T-helper 1 cell treated with Interleukin-12 subunit alpha and Interleukin-12 subunit beta and Interleukin-4 antibody, amounts not matched to agents 30 μg/mL and 1 μg/mL, for 36 hours (primary cell): Measurements from ENCODE around the gene BBS4.

ENCODE experiments used
- H3K27ac Mint-ChIP-seq: one replicate; pipeline ENCODE4 v1.8.0; 2021; ENCODE audit warnings: mild to moderate bottlenecking, mixed read lengths
- H3K27me3 Mint-ChIP-seq: one replicate; pipeline ENCODE4 v1.8.0; 2021; ENCODE audit warnings: low read depth, mixed read lengths
- H3K36me3 Mint-ChIP-seq: one replicate; pipeline ENCODE4 v1.8.0; 2021; ENCODE audit warnings: low read depth, mixed read lengths
- H3K4me1 Mint-ChIP-seq: one replicate; pipeline ENCODE4 v1.8.0; 2021; ENCODE audit warnings: low read depth, mixed read lengths
- H3K4me3 Mint-ChIP-seq: one replicate; pipeline ENCODE4 v1.8.0; 2021; ENCODE audit warnings: mild to moderate bottlenecking, moderate library complexity, mixed read lengths
- H3K9me3 Mint-ChIP-seq: one replicate; pipeline ENCODE4 v1.8.0; 2021; ENCODE audit warnings: mixed read lengths

Gene BBS4

DNA sequence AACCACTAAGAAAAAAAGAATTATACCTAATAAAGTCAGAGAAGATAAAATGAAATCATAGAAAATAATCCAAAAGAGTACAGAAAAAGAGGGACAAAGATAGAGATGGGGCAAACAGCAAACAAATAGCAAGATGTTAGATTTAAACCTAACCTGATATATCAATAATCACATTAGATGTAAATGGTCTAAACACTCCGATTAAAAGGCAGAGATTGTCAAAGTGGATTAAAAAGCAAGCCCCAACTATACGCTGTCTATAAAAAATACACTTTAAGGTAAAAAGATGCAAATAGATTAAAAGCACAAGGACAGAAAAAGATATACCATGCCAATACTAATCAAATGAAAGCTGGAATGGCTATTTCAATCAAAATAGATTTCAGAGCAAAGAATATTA is 80.8 kb downstream of the BBS4 start:
- no peak overlapping the region for H3K4me3 Mint-ChIP-seq
- H3K27ac Mint-ChIP-seq = no peak overlapping the region
- peaks cover 17% of the 10 kb centered on the region for H3K9me3 Mint-ChIP-seq
- H3K27me3 Mint-ChIP-seq = no peaks in the 10 kb centered on the region
- peaks cover 66% of the 10 kb centered on the region for H3K36me3 Mint-ChIP-seq
- peaks cover 19% of the 10 kb centered on the region for H3K4me1 Mint-ChIP-seq

- no peak overlapping the region for H3K4me3 Mint-ChIP-seq
- H3K36me3 Mint-ChIP-seq = peaks cover 70% of the 10 kb centered on the region
- no peaks in the 10 kb centered on the region for H3K27me3 Mint-ChIP-seq
- peaks cover 17% of the 10 kb centered on the region for H3K9me3 Mint-ChIP-seq
- H3K4me1 Mint-ChIP-seq = peaks cover 21% of the 10 kb centered on the region
- H3K27ac Mint-ChIP-seq = peak overlapping the region; percentile 1
Observed at GRCh38 chr15:72770673-72771328, 84.8 kb downstream of the BBS4 start.

DNA sequence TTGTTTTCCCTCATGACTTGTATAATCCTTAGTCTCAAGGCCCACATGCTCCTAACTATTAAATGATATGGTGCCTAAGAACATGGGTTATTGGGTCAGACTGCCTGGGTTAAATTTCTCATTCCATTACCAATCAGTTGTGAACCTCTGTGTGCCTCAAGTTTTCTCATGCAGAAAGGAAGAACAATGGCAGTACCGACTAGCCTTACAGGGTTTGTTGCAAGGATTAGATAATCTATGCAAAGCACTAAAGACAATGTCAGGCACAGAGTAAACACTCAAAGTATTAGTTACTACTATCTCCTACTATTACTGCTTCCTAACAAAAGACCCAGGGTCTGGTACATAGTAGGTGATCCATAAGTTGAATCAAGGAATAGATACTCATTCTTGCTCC is 85.3 kb downstream of the BBS4 start:
- peaks cover 21% of the 10 kb centered on the region for H3K4me1 Mint-ChIP-seq
- no peaks in the 10 kb centered on the region for H3K27me3 Mint-ChIP-seq
- H3K4me3 Mint-ChIP-seq = no peak overlapping the region
- peaks cover 68% of the 10 kb centered on the region for H3K36me3 Mint-ChIP-seq
- H3K27ac Mint-ChIP-seq = peak overlapping the region; percentile 1
- H3K9me3 Mint-ChIP-seq = peaks cover 16% of the 10 kb centered on the region

DNA sequence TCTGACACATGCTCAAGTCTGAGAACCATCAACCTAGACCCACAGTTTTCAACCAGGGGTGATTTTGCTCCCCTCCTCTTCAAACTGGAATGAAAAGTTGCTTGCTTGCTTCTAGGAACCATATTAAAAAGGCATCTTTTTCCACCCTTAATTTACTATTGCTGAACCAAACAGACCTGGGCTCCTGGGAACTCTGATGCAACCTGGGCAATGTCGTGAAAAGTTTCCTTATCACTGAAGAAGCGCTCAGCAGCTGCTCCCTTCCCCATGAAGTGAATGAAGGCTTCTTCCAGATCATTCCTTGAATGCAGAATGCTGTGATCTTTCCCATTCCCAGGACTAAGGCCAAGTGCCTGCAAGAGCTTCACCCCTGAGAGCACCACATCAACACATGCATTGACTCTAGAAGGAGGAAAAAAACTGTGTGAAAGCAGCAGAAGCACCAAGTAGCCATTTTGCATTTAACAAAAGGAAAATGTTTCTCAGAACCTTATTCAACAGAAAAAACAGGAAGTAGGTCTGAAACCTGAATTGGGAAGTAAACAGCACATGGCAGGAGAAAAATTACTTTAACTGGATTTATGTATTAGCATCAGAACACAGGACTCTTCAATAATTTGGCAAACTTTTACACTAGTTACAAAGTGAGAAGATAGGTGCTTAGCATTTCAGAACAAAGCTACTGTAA is 88.8 kb downstream of the BBS4 start:
- Mint-ChIP-seq H3K4me3 (no peak overlapping the region), H3K27me3 (no peaks in the 10 kb centered on the region), H3K4me1 (peaks cover 33% of the 10 kb centered on the region), H3K27ac (peak overlapping the region; percentile 53), H3K9me3 (no peaks in the 10 kb centered on the region), H3K36me3 (peaks cover 59% of the 10 kb centered on the region)

- H3K27me3 Mint-ChIP-seq = no peaks in the 10 kb centered on the region
- peaks cover 39% of the 10 kb centered on the region for H3K4me1 Mint-ChIP-seq
- H3K4me3 Mint-ChIP-seq = no peak overlapping the region
- no peaks in the 10 kb centered on the region for H3K9me3 Mint-ChIP-seq
- H3K27ac Mint-ChIP-seq = no peak overlapping the region
- peaks cover 46% of the 10 kb centered on the region for H3K36me3 Mint-ChIP-seq
Observed at GRCh38 chr15:72778796-72779195, 92.8 kb downstream of the BBS4 start.

GRCh38 chr15:72781631-72782030 is 95.6 kb downstream of the BBS4 start:
- H3K27me3 Mint-ChIP-seq = no peaks in the 10 kb centered on the region
- H3K4me1 Mint-ChIP-seq = peaks cover 44% of the 10 kb centered on the region
- H3K36me3 Mint-ChIP-seq = peaks cover 35% of the 10 kb centered on the region
- peak overlapping the region; percentile 71 for H3K4me3 Mint-ChIP-seq
- H3K9me3 Mint-ChIP-seq = no peaks in the 10 kb centered on the region
- no peak overlapping the region for H3K27ac Mint-ChIP-seq

GRCh38 chr15:72782274-72783003 is 96.4 kb downstream of the BBS4 start:
- Mint-ChIP-seq H3K4me3 (peak overlapping the region; percentile 93), H3K4me1 (peaks cover 51% of the 10 kb centered on the region), H3K36me3 (peaks cover 32% of the 10 kb centered on the region), H3K27me3 (no peaks in the 10 kb centered on the region), H3K9me3 (no peaks in the 10 kb centered on the region), H3K27ac (peak overlapping the region; percentile 98)

DNA sequence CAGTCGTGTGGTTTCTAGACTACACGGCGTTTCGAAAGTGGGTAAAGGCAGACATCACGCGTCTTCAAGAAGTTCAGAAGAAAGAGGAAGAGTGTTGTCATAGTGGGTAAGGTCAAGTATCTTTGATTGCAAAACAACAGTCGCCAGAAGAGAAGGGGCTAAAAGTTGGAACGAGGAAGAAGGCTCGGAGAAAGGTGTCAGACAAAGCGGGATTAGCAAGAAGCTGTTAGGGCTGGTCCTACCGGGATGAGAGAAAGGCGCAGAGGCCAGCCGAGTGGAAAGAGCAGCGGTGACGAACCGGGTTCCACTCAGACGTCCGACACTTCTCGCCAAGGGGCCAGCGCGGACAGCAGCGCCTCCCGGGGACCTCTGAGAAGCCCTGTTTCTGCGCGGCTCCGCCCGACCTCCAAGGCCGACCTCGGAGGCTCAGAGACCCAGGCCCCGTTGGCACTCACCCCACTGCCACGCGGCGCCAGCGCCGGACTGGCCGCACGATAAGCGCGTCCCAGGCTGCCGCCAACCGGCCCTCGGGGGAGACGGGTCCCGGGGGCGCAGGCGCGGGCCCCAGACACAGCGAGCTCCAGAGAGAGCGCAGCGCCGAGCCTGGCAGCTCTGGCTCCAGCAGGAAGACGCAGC is 97.1 kb downstream of the BBS4 start:
- Mint-ChIP-seq H3K27me3 (no peaks in the 10 kb centered on the region), H3K4me1 (peaks cover 55% of the 10 kb centered on the region), H3K4me3 (peak overlapping the region; percentile 93), H3K27ac (peak overlapping the region; percentile 98), H3K36me3 (peaks cover 27% of the 10 kb centered on the region), H3K9me3 (no peaks in the 10 kb centered on the region)

DNA sequence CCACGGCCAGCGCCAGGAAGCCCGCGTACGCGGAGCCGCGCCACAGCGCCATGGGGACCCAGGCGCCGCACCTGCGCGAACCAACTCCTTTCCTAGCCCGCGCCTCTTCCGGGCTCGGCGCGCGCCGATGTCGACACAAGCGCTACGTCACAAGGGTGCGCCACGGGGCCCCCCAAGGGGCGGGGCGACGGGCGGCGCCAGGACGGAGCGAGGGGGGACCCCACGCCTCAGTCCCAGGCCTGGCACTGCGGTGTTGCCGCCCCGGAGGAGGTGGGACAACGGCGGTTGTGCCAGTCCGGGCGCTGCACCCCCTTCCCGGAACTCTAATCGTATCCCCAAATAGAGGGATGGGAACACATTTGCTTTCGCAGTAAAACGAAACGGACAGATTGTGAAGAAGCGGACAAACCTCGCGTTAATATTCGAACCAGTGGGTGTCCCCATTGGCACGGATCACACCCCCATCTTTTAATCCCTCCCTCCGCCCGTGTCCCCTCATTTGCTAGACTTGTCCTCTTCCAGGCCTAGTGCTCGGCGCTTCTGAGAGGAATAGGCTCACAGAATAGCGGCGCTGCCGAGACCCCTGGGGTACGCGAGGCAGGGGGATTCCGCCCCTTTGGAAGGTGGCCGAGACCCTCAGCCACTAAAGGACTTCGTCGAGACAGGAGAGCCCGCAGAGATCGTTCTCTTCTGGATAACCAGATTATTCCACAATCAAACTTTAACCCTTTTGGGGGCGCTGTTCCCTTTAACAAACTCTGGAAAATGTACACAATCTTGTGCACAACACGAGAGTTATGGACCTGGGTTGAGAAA is 97.8 kb downstream of the BBS4 start, which contains the start of gene ADPGK:
Gene ADPGK (minus strand): TSS at position 119 of the 816 bp plus-strand sequence. CDS start 67 bp downstream, at position 52.
- no peaks in the 10 kb centered on the region for H3K27me3 Mint-ChIP-seq
- H3K36me3 Mint-ChIP-seq = peaks cover 20% of the 10 kb centered on the region
- peak within 1 kb of the TSS; percentile 98 for H3K27ac Mint-ChIP-seq
- peaks cover 48% of the 10 kb centered on the region for H3K4me1 Mint-ChIP-seq
- H3K9me3 Mint-ChIP-seq = no peaks in the 10 kb centered on the region
- H3K4me3 Mint-ChIP-seq = peak within 1 kb of the TSS; percentile 93

GRCh38 chr15:72784456-72784876 is 98.5 kb downstream of the BBS4 start:
- peak overlapping the region; percentile 81 for H3K27ac Mint-ChIP-seq
- no peaks in the 10 kb centered on the region for H3K9me3 Mint-ChIP-seq
- H3K4me1 Mint-ChIP-seq = peaks cover 46% of the 10 kb centered on the region
- H3K36me3 Mint-ChIP-seq = peaks cover 18% of the 10 kb centered on the region
- H3K27me3 Mint-ChIP-seq = no peaks in the 10 kb centered on the region
- H3K4me3 Mint-ChIP-seq = peak overlapping the region; percentile 88

DNA sequence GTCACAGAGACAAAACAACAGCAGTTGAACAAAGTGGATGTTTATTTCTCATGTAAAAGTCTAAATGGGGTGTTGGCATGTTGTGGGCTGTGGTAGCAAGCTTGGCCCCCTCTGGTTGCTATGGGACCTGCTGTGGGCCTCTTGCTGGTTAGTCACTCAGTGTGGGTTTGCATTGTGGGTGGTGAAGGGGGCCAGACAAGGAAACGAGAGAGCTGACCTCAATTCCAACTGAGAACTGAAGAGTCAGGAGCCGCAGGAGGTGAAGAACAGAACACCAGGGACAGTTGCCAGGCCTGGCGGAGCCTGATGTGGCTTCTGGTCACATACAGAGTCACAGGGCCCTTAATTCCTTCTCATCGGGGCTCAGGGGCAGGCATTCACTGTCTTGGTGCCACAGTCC is 99.4 kb downstream of the BBS4 start:
- Mint-ChIP-seq H3K27ac (peak overlapping the region; percentile 81), H3K27me3 (peaks cover under 1% of the 10 kb centered on the region), H3K36me3 (peaks cover 11% of the 10 kb centered on the region), H3K4me1 (peaks cover 40% of the 10 kb centered on the region), H3K9me3 (no peaks in the 10 kb centered on the region), H3K4me3 (no peak overlapping the region)

DNA sequence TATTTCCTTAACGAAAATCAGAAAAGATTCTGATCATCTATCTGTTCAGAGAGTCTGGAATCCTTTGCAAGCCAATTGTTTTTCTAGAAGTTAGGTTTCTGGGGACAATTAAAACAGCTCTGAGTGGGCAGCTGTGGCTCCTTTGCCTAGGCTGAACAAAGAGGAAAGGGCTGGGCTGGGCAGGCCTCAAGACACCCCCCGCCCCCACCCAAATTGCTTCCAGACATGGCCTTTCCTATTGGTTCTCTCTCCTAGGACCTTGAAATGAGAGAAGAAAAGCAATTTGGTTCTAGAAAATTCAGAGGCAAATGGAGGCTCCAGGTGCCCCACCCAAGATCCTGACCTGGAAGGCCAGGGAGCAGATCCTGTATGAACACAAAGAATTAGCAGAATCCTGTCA is 99.8 kb downstream of the BBS4 start:
- Mint-ChIP-seq H3K9me3 (no peaks in the 10 kb centered on the region), H3K36me3 (peaks cover 9% of the 10 kb centered on the region), H3K27me3 (peaks cover 4% of the 10 kb centered on the region), H3K4me1 (peaks cover 39% of the 10 kb centered on the region), H3K27ac (peak overlapping the region; percentile 81), H3K4me3 (no peak overlapping the region)

GRCh38 chr15:72786242-72786641 is 100.2 kb downstream of the BBS4 start:
- H3K4me3 Mint-ChIP-seq = no peak overlapping the region

More at GRCh38 chr15:72786242-72786641, 100.2 kb downstream of the BBS4 start:
- H3K9me3 Mint-ChIP-seq = no peaks in the 10 kb centered on the region
- peaks cover 4% of the 10 kb centered on the region for H3K27me3 Mint-ChIP-seq
- peaks cover 35% of the 10 kb centered on the region for H3K4me1 Mint-ChIP-seq
- peaks cover 6% of the 10 kb centered on the region for H3K36me3 Mint-ChIP-seq
- H3K27ac Mint-ChIP-seq = peak overlapping the region; percentile 83
